SJCRH30 (cell line): ENCODE data around the gene AOX1. TPM values are rescaled to one million over a fixed set of nuclear protein-coding genes. Genes with fewer than 3 reads are reported as not detected.
"Not testable (repeated sequence)": the region's sequence is repeated elsewhere in the genome, so short reads cannot be mapped to it uniquely, and the experiment has no call there.

Experiments
- DNase-seq, 2 experiments: peaks; one replicate each; pipeline ENCODE4 v3.0.0-alpha.2; 2015 to 2020
- H3K27ac ChIP-seq: fragments of 250-450 bp; sonication (Bioruptor Pico); 2 replicates; pipeline ENCODE4 v1.5.1; 2020; ENCODE audit warnings: mild to moderate bottlenecking, moderate library complexity
- H3K27me3 ChIP-seq: fragments of 250-450 bp; sonication (Bioruptor Pico); 2 replicates; pipeline ENCODE4 v1.5.1; 2020; ENCODE audit warnings: mild to moderate bottlenecking, moderate library complexity
- H3K36me3 ChIP-seq: fragments of 250-450 bp; sonication (Bioruptor Pico); 2 replicates; pipeline ENCODE4 v1.5.1; 2020; ENCODE audit warnings: mild to moderate bottlenecking, moderate library complexity
- H3K4me1 ChIP-seq: fragments of 250-450 bp; sonication (Bioruptor Pico); 2 replicates; pipeline ENCODE4 v1.5.1; 2020; ENCODE audit warnings: mild to moderate bottlenecking, moderate library complexity
- H3K4me3 ChIP-seq: fragments of 250-450 bp; sonication (Bioruptor Pico); 2 replicates; pipeline ENCODE4 v1.5.1; 2020; ENCODE audit warnings: mild to moderate bottlenecking, moderate library complexity
- H3K9me3 ChIP-seq: fragments of 250-450 bp; sonication (Bioruptor Pico); replicated peaks from 2 replicates; pipeline ENCODE4 v1.5.1; 2020; ENCODE audit warnings: mild to moderate bottlenecking, moderate library complexity
- total RNA-seq: library from RNA; depleted of rRNA; stranded (reverse); fragments of >200 nt; shearing (Covaris generic); gene quantifications from 2 replicates; pipeline ENCODE4 v1.2.3, GENCODE V29; 2014

The AOX1 gene
- total RNA-seq, 1 experiment from 2014 or later, result 0.57 TPM

- peak; percentile 30 to 64 for DNase-seq
- peaks cover 4% of the 10 kb centered on the region; the same call in 1 of the 2 replicates for H3K4me1 ChIP-seq
Observed at GRCh38 chr2:200592406-200593075, 6.7 kb downstream of the AOX1 start.

GRCh38 chr2:200593905-200594304 lies 8.1 kb downstream of the AOX1 start:
- no peak for DNase-seq
- H3K9me3 ChIP-seq, result no peaks in the 10 kb centered on the region
- no peaks in the 10 kb centered on the region for H3K27me3 ChIP-seq
- H3K27ac ChIP-seq, result no peak overlapping the region
- peaks cover 4% of the 10 kb centered on the region; the same call in 1 of the 2 replicates for H3K4me1 ChIP-seq
- H3K4me3 ChIP-seq, result no peak overlapping the region
- no peaks in the 10 kb centered on the region for H3K36me3 ChIP-seq

More at GRCh38 chr2:200592406-200593075, 6.7 kb downstream of the AOX1 start:
- Histone ChIP-seq H3K9me3 (no peaks in the 10 kb centered on the region), H3K27me3 (no peaks in the 10 kb centered on the region), H3K4me3 (no peak overlapping the region), H3K27ac (no peak overlapping the region), H3K36me3 (no peaks in the 10 kb centered on the region)

GRCh38 chr2:200595913-200596312 lies 10.1 kb downstream of the AOX1 start:
- no peak overlapping the region for H3K27ac ChIP-seq
- H3K4me1 ChIP-seq, result peaks cover 4% of the 10 kb centered on the region; the same call in 1 of the 2 replicates
- no peaks in the 10 kb centered on the region for H3K9me3 ChIP-seq
- no peak for DNase-seq
- no peaks in the 10 kb centered on the region for H3K36me3 ChIP-seq
- H3K27me3 ChIP-seq, result no peaks in the 10 kb centered on the region
- no peak overlapping the region for H3K4me3 ChIP-seq

- Histone ChIP-seq H3K4me1 (peaks cover 4% of the 10 kb centered on the region; the same call in 1 of the 2 replicates), H3K27me3 (no peaks in the 10 kb centered on the region), H3K27ac (no peak overlapping the region), H3K9me3 (no peaks in the 10 kb centered on the region), H3K36me3 (no peaks in the 10 kb centered on the region), H3K4me3 (no peak overlapping the region)
- DNase-seq, result no peak
Observed at GRCh38 chr2:200596774-200597570, 11.2 kb downstream of the AOX1 start.

GRCh38 chr2:200599206-200599605 lies 13.4 kb downstream of the AOX1 start:
- Histone ChIP-seq H3K4me3 (no peak overlapping the region), H3K27me3 (no peaks in the 10 kb centered on the region), H3K27ac (no peak overlapping the region), H3K9me3 (no peaks in the 10 kb centered on the region), H3K4me1 (peaks cover 7% of the 10 kb centered on the region), H3K36me3 (no peaks in the 10 kb centered on the region)
- DNase-seq, result no peak

GRCh38 chr2:200600549-200601225 lies 14.9 kb downstream of the AOX1 start:
- Histone ChIP-seq H3K27me3 (no peaks in the 10 kb centered on the region), H3K36me3 (no peaks in the 10 kb centered on the region), H3K27ac (peak overlapping the region; percentile 56), H3K4me3 (peak overlapping the region; percentile 32), H3K9me3 (no peaks in the 10 kb centered on the region), H3K4me1 (peaks cover 19% of the 10 kb centered on the region)
- peak in 1 of 2 experiments; percentile 73 for DNase-seq

- peaks cover 6% of the 10 kb centered on the region; the same call in 1 of the 2 replicates for H3K9me3 ChIP-seq
- peaks cover 19% of the 10 kb centered on the region for H3K4me1 ChIP-seq
- no peak overlapping the region for H3K4me3 ChIP-seq
- H3K27me3 ChIP-seq, result no peaks in the 10 kb centered on the region
- DNase-seq, result no peak
- no peak overlapping the region for H3K27ac ChIP-seq
- H3K36me3 ChIP-seq, result no peaks in the 10 kb centered on the region
Observed at GRCh38 chr2:200602584-200602983, 16.8 kb downstream of the AOX1 start.

GRCh38 chr2:200603972-200604371 lies 18.2 kb downstream of the AOX1 start:
- DNase-seq, result peak in 1 of 2 experiments; percentile 5

GRCh38 chr2:200604571-200605255 lies 18.9 kb downstream of the AOX1 start:
- DNase-seq, result peak in 1 of 2 experiments; percentile 66
- H3K36me3 ChIP-seq, result no peaks in the 10 kb centered on the region
- no peak overlapping the region for H3K4me3 ChIP-seq
- H3K9me3 ChIP-seq, result peaks cover 6% of the 10 kb centered on the region; the same call in 1 of the 2 replicates
- no peaks in the 10 kb centered on the region for H3K27me3 ChIP-seq
- H3K4me1 ChIP-seq, result peaks cover 19% of the 10 kb centered on the region
- peak overlapping the region; percentile 22 for H3K27ac ChIP-seq

More at GRCh38 chr2:200603972-200604371, 18.2 kb downstream of the AOX1 start:
- H3K9me3 ChIP-seq, result peaks cover 6% of the 10 kb centered on the region; the same call in 1 of the 2 replicates
- H3K4me1 ChIP-seq, result peaks cover 19% of the 10 kb centered on the region
- no peak overlapping the region for H3K4me3 ChIP-seq
- H3K27ac ChIP-seq, result peak overlapping the region; percentile 22
- H3K27me3 ChIP-seq, result no peaks in the 10 kb centered on the region
- no peaks in the 10 kb centered on the region for H3K36me3 ChIP-seq

GRCh38 chr2:200608341-200609027 lies 22.7 kb downstream of the AOX1 start:
- DNase-seq, result no peak
- peaks cover 19% of the 10 kb centered on the region for H3K4me1 ChIP-seq
- no peak overlapping the region for H3K4me3 ChIP-seq
- H3K9me3 ChIP-seq, result peaks cover 6% of the 10 kb centered on the region; the same call in 1 of the 2 replicates
- no peak overlapping the region for H3K27ac ChIP-seq
- H3K36me3 ChIP-seq, result no peaks in the 10 kb centered on the region
- no peaks in the 10 kb centered on the region for H3K27me3 ChIP-seq

GRCh38 chr2:200609028-200609614 lies 23.3 kb downstream of the AOX1 start:
- no peak for DNase-seq
- peaks cover 6% of the 10 kb centered on the region; the same call in 1 of the 2 replicates for H3K9me3 ChIP-seq
- no peaks in the 10 kb centered on the region for H3K27me3 ChIP-seq
- H3K4me3 ChIP-seq, result no peak overlapping the region
- H3K4me1 ChIP-seq, result peaks cover 13% of the 10 kb centered on the region
- no peaks in the 10 kb centered on the region for H3K36me3 ChIP-seq
- no peak overlapping the region for H3K27ac ChIP-seq

- not testable (repeated sequence) for H3K4me1 ChIP-seq, H3K9me3 ChIP-seq, H3K27me3 ChIP-seq, H3K36me3 ChIP-seq, H3K4me3 ChIP-seq, H3K27ac ChIP-seq, DNase-seq
Observed at GRCh38 chr2:200610217-200610616, 24.4 kb downstream of the AOX1 start.

- Histone ChIP-seq H3K4me1 (no peaks in the 10 kb centered on the region), H3K9me3 (no peaks in the 10 kb centered on the region), H3K27me3 (no peaks in the 10 kb centered on the region), H3K4me3 (no peak overlapping the region), H3K27ac (no peak overlapping the region), H3K36me3 (no peaks in the 10 kb centered on the region)
- DNase-seq, result peak in 1 of 2 experiments; percentile 31
Observed at GRCh38 chr2:200613692-200614091, 27.9 kb downstream of the AOX1 start.
